Smooth muscle cell (in vitro differentiated cells): ENCODE data around the gene ADTRP. TPM values are rescaled to one million over a fixed set of nuclear protein-coding genes. Genes with fewer than 3 reads are reported as not detected.

Source experiments
- DNase-seq: peaks from one replicate; lab custom pipeline; 2025; ENCODE audit not compliant: unreplicated experiment; lab: John Stamatoyannopoulos, UW
- H2AFZ ChIP-seq: fragments of 200-600 bp; sonication (generic); 2 replicates; pipeline ENCODE4 v1.6.0; 2016; ENCODE audit warnings: antibody characterized with exemption, low read depth, mild to moderate bottlenecking
- H3F3A ChIP-seq: fragments of 200-600 bp; sonication (generic); 2 replicates; pipeline ENCODE4 v1.6.0; 2017; ENCODE audit warnings: antibody characterized with exemption, low read depth
- H3K27ac ChIP-seq: fragments of 200-600 bp; sonication (generic); 2 replicates; pipeline ENCODE4 v1.5.1; 2016; ENCODE audit warnings: low read depth, mild to moderate bottlenecking
- H3K27me3 ChIP-seq: fragments of 200-600 bp; sonication (generic); 2 replicates; pipeline ENCODE4 v1.6.1; 2016; ENCODE audit warnings: low read depth, mild to moderate bottlenecking
- H3K36me3 ChIP-seq: fragments of 200-600 bp; sonication (generic); 2 replicates; pipeline ENCODE4 v1.5.1; 2016; ENCODE audit warnings: low read depth
- H3K4me1 ChIP-seq: fragments of 200-600 bp; sonication (generic); 2 replicates; pipeline ENCODE4 v1.5.1; 2016; ENCODE audit warnings: low read depth
- H3K4me2 ChIP-seq: fragments of 200-600 bp; sonication (generic); 2 replicates; pipeline ENCODE4 v1.6.0; 2016; ENCODE audit warnings: mild to moderate bottlenecking
- H3K4me3 ChIP-seq: fragments of 200-600 bp; sonication (generic); 2 replicates; pipeline ENCODE4 v1.5.1; 2016; ENCODE audit warnings: mild to moderate bottlenecking
- H3K79me2 ChIP-seq: fragments of 200-600 bp; sonication (generic); 2 replicates; pipeline ENCODE4 v1.6.0; 2016; ENCODE audit warnings: low read depth, mild to moderate bottlenecking
- H3K9ac ChIP-seq: fragments of 200-600 bp; sonication (generic); 2 replicates; pipeline ENCODE4 v1.6.0; 2016; ENCODE audit warnings: low read depth
- H3K9me3 ChIP-seq: fragments of 200-600 bp; sonication (generic); replicated peaks from 2 replicates; pipeline ENCODE4 v1.5.1; 2016; ENCODE audit warnings: low read depth
- H4K20me1 ChIP-seq: fragments of 200-600 bp; sonication (generic); 2 replicates; pipeline ENCODE4 v1.6.0; 2016; ENCODE audit warnings: low read depth
- WGBS: methylation state at CpG from one replicate; pipeline ENCODE4 v1.1.7; 2016; ENCODE audit warnings: low lambda C conversion rate; 5-methylcytosine and 5-hydroxymethylcytosine counted together
- polyA plus RNA-seq: library from polyadenylated mRNA; unstranded; fragments of >200 nt; fragmentation: Nextera tagmentation; extraction: Ambion mirVana; gene quantifications from 2 replicates; pipeline ENCODE4 v1.2.1, GENCODE V29; 2016
- total RNA-seq: library from RNA; depleted of rRNA; stranded (reverse); fragments of >200 nt; gene quantifications from 2 replicates; pipeline ENCODE4 v1.2.3, GENCODE V29; 2014
- TF ChIP-seq, protein P1 (sequence below): fragments of 200-600 bp; sonication (generic); IDR thresholded peaks from 2 replicates; pipeline ENCODE4 v1.5.1; 2017; ENCODE audit warnings: borderline replicate concordance, mild to moderate bottlenecking, antibody characterized with exemption; ENCODE audit not compliant: insufficient read depth, poor library complexity, severe bottlenecking

Gene ADTRP
- total and polyA plus RNA-seq, 2 experiments from 2014 or later, result 0.67 to 1.1 TPM

DNA sequence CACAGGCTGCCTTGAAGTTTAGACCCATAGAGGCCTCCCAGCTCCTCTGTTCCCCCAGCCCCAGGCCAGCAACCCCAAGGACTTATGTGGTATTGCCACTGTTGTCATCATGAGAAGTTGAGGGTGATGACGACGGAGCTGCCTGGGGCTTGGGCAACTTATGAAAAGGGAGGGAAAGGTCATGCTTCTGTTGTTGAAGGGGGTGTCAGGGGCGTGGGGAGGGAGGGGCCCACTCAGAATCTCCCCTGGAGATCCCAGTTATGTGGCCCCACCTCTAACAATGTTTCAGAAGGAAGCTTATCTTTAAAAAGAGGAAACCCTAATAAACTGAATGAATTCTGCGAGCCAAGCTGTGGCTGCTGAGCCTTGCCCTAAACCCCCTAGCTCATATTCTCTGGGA is 4.2 kb downstream of the ADTRP start:
- 63% methylated on average over 4 of the region's 4 CpGs for WGBS
- Histone ChIP-seq H3K4me1 (peaks cover 37% of the 10 kb centered on the region), H4K20me1 (no peaks in the 10 kb centered on the region), H3K36me3 (no peaks in the 10 kb centered on the region), H3F3A (peaks cover 24% of the 10 kb centered on the region), H3K79me2 (no peaks in the 10 kb centered on the region), H2AFZ (no peak overlapping the region), H3K27ac (no peak overlapping the region), H3K9me3 (no peaks in the 10 kb centered on the region), H3K4me3 (no peak overlapping the region), H3K9ac (no peak overlapping the region), H3K27me3 (no peaks in the 10 kb centered on the region), H3K4me2 (no peak overlapping the region)
- DNase-seq, result no peak
- TF ChIP-seq, protein P1, sequence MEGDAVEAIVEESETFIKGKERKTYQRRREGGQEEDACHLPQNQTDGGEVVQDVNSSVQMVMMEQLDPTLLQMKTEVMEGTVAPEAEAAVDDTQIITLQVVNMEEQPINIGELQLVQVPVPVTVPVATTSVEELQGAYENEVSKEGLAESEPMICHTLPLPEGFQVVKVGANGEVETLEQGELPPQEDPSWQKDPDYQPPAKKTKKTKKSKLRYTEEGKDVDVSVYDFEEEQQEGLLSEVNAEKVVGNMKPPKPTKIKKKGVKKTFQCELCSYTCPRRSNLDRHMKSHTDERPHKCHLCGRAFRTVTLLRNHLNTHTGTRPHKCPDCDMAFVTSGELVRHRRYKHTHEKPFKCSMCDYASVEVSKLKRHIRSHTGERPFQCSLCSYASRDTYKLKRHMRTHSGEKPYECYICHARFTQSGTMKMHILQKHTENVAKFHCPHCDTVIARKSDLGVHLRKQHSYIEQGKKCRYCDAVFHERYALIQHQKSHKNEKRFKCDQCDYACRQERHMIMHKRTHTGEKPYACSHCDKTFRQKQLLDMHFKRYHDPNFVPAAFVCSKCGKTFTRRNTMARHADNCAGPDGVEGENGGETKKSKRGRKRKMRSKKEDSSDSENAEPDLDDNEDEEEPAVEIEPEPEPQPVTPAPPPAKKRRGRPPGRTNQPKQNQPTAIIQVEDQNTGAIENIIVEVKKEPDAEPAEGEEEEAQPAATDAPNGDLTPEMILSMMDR, result no peak

DNA sequence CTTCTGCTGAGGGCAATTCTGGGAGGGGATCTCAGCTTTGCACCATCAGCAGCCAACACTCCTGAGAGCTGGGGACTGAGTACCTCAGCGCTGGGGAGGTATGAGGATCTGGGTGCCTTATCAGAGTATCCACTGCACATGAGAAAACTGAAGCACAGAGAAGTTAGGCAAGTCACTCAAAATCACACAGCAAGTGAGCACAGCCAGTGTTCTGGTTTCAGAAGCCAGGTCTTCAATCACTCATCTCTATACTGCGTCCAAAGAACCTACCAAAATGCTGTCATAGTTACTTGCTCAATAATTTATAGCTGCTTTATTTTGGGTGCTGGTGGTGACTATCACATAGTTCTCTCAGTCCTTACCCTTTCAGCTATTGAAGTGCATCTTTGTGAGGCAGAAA is 5.0 kb downstream of the ADTRP start:
- H4K20me1 ChIP-seq, result no peaks in the 10 kb centered on the region
- WGBS, result 100% methylated on average over 2 of the region's 2 CpGs

DNA sequence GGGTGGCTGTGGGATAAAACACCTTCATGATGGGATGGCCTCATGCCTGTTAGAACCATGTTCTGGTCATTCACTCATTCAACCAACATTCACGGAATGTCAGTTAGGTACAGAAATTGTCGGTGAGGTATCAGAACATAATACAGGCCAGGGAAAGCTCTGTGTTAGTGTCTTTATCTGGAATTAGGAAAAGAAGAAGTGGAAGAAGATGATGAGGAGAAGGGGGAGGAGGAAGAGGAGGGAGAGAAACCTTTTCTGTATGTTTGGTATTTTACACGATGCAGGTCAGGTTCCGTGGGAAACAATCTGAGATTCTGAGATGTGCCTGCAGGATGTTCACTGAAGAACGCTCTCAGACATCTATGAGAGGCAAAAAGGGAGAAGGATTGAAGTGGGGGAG is 5.6 kb downstream of the ADTRP start:
- TF ChIP-seq, protein P1, result no peak
- H3K27ac ChIP-seq, result peak overlapping the region; percentile 97
- peaks cover 23% of the 10 kb centered on the region for H3K4me1 ChIP-seq
- no peaks in the 10 kb centered on the region for H3K79me2 ChIP-seq
- peak overlapping the region; percentile 40 for H3K4me2 ChIP-seq
- no peaks in the 10 kb centered on the region for H3K36me3 ChIP-seq
- H3K9ac ChIP-seq, result no peak overlapping the region
- H3F3A ChIP-seq, result peaks cover 17% of the 10 kb centered on the region
- no peak for DNase-seq
- H3K4me3 ChIP-seq, result no peak overlapping the region
- no peaks in the 10 kb centered on the region for H3K9me3 ChIP-seq
- no peaks in the 10 kb centered on the region for H4K20me1 ChIP-seq
- no peak overlapping the region for H2AFZ ChIP-seq
- WGBS, result 82% methylated on average over 5 of the region's 5 CpGs
- no peaks in the 10 kb centered on the region for H3K27me3 ChIP-seq

More for the DNA sequence above, 5.0 kb downstream of the ADTRP start:
- H3K9me3 ChIP-seq, result no peaks in the 10 kb centered on the region
- no peak overlapping the region for H3K4me2 ChIP-seq
- H3K4me1 ChIP-seq, result peaks cover 28% of the 10 kb centered on the region
- H3K36me3 ChIP-seq, result no peaks in the 10 kb centered on the region
- H3F3A ChIP-seq, result peaks cover 18% of the 10 kb centered on the region
- TF ChIP-seq, protein P1, result no peak
- no peaks in the 10 kb centered on the region for H3K79me2 ChIP-seq
- H3K27ac ChIP-seq, result peak overlapping the region; percentile 97
- no peak overlapping the region for H3K4me3 ChIP-seq
- no peak overlapping the region for H2AFZ ChIP-seq
- no peaks in the 10 kb centered on the region for H3K27me3 ChIP-seq
- DNase-seq, result no peak
- no peak overlapping the region for H3K9ac ChIP-seq

DNA sequence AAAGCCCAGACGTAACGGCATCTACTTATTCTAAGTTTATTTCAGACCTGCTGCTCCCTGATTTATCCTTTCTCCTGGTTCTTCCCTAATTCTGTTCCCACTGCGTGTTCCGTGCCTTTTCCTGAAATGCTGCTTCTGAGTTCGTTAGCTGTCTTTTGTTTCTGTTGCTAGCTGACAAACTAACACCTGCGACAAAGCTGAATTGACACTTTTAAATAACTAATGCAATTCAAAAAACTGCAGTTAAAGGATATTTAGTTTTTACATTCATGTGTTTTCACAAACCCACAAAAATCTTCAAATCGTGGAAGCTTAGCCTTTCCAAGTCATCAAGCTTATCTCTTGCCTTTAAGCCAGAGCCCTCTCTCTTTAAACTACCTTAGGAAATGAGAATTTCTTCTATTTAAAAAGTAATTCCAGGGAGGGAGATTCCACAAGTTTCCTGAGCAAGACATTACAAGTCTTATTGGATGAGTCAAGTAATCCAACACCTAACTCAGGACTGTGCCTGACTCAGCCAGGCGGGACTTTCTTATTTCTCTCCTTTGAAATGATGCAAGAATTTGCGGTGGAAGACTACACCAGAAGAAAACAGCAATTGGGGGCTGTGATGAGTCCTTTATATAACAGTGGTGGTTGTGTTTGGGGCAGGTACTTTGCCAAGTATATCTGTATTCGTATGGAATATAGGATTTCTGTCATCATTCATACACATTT is 6.3 kb downstream of the ADTRP start:
- no peak for DNase-seq
- no peaks in the 10 kb centered on the region for H3K79me2 ChIP-seq
- no peaks in the 10 kb centered on the region for H3K9me3 ChIP-seq
- peaks cover 19% of the 10 kb centered on the region for H3K4me1 ChIP-seq
- H2AFZ ChIP-seq, result no peak overlapping the region
- H3K4me3 ChIP-seq, result no peak overlapping the region
- peak overlapping the region; percentile 69 for H3K4me2 ChIP-seq
- peak overlapping the region; percentile 87 for H3K9ac ChIP-seq
- no peaks in the 10 kb centered on the region for H3K27me3 ChIP-seq
- H3K27ac ChIP-seq, result peak overlapping the region; percentile 97
- H3K36me3 ChIP-seq, result no peaks in the 10 kb centered on the region
- TF ChIP-seq, protein P1, result no peak
- peaks cover 17% of the 10 kb centered on the region for H3F3A ChIP-seq
- no peaks in the 10 kb centered on the region for H4K20me1 ChIP-seq
- 54% methylated on average over 10 of the region's 10 CpGs for WGBS
